Stimulated activated CD4-positive, alpha-beta T cell treated with anti-CD3 and anti-CD28 coated beads, Interleukin-12 subunit alpha, Interleukin-12 subunit beta, amount 100 ng/mL, for 48 hours (primary cell): ENCODE data around the gene L3MBTL2.
"Not testable (repeated sequence)": the region's sequence is repeated elsewhere in the genome, so short reads cannot be mapped to it uniquely, and the experiment has no call there.

ENCODE experiments used
- DNase-seq, 3 donors: peaks; one replicate each; pipeline ENCODE4 v3.0.0-alpha.2; 2020; ENCODE audit warnings: low read depth in 2 of 3, low spot score in 1 of 3

Gene L3MBTL2

DNA sequence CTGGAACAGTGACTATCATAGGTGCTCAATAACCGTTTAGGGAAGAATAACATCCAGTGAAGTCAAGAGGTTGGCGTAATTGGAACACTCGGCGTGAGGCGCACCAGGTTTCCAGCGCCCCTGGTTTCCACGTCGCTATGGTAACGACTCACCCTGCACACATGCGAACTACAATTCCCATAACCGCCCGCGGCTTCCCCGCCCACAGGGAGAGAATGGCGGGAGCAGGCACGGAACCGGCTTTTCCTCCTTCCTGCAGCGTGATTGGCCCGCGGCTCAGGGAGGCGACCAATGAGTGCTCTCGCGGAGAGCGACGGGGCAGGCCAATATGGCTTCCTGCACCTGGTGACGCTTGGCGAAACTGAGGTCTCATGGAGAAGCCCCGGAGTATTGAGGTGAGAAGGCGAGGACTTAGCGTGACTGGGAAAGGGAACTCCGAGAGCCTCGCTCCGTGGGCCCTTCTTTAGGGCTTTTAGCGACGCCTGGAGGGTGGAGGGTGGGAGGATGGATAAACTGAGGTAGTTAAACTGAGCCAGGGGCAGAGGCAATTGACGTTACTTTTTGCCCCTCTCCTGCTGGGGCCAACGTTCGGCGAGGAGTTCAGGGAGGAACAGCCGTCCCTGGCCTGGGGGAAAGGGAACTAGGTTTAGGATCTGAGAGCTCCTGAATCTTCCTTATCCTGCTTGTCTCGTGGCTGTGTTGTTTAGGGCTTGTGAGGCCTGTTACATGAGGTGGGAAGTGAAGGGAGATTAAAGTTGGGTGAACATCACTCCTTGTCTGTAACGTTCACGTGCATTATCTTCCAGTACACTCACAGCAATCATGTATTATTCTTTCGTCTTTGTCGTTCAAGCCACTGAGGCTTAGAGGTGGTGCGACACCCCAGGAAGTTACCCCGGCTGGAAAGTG lies at the start of gene L3MBTL2:
TSS of gene L3MBTL2 (plus strand) at position 321 of the 909 bp plus-strand sequence. CDS start at position 372, 51 bp downstream.
- DNase-seq: peak; percentile 98

DNA sequence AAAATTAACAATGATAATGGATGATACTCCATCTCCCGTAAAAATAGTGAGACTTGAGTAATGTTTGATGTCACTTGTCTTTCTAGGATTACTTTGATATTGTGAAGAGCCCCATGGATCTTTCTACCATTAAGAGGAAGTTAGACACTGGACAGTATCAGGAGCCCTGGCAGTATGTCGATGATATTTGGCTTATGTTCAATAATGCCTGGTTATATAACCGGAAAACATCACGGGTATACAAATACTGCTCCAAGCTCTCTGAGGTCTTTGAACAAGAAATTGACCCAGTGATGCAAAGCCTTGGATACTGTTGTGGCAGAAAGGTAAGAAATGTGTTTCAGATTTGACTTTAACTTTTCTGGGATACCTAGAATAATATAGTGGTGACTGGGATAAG lies 48.0 kb upstream of the L3MBTL2 start:
- no peak for DNase-seq

DNA sequence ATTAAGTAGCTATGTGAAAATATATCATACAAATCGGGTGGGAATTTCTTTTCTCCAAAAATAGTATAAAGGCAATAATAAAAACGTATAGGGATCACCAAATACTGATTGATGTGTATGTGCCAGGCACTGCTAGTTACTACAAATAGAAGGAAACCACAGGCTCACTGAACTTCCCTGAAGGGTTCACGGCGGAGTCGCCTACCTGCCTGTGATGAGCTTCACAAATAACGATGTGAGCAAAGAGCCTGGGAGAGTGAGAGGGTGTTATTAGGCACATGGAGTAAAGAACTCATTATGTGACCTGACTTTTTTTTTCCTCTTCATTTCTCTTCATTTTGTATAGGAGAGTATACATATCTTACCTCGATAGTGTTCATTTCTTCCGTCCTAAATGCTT lies 36.0 kb upstream of the L3MBTL2 start:
- no peak for DNase-seq

DNA sequence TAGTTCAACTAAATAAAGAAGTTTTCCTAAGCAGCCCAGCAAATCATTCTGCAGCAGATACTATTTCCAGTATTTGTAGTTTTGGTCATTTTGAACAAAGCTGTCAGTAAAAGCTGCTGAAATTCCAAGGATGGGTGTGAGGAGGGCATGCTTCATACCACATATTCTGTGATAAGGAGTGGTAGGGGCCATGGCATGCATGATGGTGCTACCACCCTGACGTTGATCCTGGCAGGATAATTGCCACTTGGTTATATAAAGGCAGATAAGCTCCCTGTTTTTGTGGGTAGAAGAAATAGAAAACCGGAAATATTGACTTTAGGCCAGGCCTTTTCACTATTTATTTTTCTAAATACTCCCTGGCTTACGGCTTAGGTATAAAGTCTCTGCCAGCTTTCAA lies 33.1 kb upstream of the L3MBTL2 start:
- no peak for DNase-seq

DNA sequence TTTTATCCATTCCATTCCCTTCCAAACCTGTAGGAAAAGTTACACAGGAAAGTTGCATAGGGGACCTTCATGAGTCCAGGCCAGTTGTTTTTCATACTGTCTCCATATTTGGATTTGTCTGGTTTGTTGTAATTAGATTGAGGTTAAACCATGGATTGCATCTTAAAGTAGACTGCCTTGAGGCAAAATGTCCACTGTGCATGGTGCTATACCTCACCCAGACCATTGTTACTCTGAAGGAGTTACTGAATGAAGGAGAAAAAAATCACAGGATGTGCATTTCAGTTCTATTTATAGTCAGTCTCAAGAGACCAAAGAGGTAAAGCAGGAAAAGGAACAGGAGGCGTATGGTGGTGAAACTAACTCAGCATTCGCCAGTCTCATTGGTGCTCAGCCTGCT lies 29.6 kb upstream of the L3MBTL2 start:
- DNase-seq: no peak

DNA sequence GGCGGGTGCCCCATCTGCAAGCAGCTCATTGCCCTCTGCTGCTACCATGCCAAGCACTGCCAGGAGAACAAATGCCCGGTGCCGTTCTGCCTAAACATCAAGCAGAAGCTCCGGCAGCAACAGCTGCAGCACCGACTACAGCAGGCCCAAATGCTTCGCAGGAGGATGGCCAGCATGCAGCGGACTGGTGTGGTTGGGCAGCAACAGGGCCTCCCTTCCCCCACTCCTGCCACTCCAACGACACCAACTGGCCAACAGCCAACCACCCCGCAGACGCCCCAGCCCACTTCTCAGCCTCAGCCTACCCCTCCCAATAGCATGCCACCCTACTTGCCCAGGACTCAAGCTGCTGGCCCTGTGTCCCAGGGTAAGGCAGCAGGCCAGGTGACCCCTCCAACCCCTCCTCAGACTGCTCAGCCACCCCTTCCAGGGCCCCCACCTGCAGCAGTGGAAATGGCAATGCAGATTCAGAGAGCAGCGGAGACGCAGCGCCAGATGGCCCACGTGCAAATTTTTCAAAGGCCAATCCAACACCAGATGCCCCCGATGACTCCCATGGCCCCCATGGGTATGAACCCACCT lies 28.0 kb upstream of the L3MBTL2 start:
- DNase-seq: no peak

DNA sequence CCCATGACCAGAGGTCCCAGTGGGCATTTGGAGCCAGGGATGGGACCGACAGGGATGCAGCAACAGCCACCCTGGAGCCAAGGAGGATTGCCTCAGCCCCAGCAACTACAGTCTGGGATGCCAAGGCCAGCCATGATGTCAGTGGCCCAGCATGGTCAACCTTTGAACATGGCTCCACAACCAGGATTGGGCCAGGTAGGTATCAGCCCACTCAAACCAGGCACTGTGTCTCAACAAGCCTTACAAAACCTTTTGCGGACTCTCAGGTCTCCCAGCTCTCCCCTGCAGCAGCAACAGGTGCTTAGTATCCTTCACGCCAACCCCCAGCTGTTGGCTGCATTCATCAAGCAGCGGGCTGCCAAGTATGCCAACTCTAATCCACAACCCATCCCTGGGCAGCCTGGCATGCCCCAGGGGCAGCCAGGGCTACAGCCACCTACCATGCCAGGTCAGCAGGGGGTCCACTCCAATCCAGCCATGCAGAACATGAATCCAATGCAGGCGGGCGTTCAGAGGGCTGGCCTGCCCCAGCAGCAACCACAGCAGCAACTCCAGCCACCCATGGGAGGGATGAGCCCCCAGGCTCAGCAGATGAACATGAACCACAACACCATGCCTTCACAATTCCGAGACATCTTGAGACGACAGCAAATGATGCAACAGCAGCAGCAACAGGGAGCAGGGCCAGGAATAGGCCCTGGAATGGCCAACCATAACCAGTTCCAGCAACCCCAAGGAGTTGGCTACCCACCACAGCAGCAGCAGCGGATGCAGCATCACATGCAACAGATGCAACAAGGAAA lies 27.3 kb upstream of the L3MBTL2 start:
- no peak for DNase-seq

DNA sequence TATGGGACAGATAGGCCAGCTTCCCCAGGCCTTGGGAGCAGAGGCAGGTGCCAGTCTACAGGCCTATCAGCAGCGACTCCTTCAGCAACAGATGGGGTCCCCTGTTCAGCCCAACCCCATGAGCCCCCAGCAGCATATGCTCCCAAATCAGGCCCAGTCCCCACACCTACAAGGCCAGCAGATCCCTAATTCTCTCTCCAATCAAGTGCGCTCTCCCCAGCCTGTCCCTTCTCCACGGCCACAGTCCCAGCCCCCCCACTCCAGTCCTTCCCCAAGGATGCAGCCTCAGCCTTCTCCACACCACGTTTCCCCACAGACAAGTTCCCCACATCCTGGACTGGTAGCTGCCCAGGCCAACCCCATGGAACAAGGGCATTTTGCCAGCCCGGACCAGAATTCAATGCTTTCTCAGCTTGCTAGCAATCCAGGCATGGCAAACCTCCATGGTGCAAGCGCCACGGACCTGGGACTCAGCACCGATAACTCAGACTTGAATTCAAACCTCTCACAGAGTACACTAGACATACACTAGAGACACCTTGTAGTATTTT lies 26.6 kb upstream of the L3MBTL2 start:
- DNase-seq: no peak

DNA sequence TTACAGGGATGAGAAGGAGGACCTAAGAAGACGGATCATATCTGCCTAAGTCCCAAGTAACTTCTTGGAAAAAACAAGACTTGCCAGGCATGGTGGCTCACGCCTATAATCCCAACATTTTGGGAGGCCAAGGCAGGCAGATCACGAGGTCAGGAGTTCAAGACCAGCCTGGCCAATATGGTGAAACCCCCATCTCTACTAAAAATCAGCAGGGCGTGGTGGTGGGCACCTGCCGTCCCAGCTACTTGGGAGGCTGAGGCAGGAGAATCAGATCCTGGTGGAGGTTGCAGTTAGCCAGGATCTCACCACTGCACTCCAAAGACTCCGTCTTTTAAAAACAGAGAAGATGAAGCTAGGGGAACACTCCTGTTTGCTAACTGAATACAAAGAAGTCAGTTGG lies 24.8 kb upstream of the L3MBTL2 start:
- DNase-seq: not testable (repeated sequence)

DNA sequence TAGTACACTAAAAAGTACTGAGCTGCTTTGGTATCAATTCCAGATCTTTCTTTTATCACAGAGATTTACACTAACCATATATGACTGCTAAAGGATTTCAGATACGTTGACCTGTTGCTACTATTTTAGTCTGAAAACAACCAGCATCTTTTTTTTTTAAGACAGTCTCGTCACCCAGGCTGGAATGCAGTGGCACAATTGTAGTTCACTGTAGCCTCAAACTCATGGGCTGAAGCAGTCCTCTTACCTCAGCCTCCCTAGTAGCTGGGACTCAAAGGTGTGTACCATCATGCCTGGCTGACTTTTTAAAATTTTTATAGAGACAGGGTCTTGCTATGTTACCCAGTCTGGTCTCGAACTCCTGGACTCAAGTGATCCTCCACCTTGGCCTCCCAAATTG lies 24.2 kb upstream of the L3MBTL2 start:
- no peak for DNase-seq

DNA sequence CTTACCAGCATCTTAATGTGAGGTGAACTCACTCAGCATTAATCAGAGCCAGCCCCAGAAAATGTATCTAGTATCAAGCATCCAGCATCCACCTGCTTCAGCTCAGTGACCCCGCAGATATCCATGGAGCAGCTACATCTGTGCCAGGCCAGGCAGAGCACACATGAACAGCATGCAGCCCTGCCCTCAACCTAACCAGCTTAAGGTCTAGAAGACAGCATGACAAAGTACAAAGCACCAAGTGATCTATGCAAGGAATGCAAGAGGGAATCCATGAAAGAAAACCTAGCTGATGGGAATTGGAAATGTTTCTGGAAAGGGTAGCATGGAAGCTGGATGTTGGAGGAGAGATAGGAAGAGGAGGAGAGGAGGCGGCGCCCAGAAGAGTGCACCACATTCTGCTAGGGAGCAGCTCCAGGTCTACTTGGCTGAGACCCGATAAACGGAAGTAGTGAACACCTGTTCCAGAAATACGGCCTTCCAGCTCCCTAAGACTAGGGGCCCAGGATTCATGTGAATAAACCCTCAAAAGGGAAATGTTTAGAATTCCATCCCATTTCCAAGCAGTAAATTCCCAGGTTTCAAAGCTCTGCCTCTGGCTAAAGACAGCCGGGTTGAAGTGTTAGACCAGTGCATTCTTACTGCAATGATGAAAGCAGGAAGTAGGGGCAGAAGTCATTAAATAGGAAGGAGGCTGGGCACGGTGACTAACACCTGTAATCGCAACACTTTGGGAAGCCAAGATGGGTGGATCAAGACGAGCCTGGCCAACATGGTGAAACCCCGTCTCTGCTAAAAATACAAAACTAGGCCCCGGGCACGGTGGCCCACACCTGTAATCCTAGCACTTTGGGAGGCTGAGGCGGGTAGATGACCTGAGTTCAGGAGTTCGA lies 23.5 kb upstream of the L3MBTL2 start:
- no peak for DNase-seq

DNA sequence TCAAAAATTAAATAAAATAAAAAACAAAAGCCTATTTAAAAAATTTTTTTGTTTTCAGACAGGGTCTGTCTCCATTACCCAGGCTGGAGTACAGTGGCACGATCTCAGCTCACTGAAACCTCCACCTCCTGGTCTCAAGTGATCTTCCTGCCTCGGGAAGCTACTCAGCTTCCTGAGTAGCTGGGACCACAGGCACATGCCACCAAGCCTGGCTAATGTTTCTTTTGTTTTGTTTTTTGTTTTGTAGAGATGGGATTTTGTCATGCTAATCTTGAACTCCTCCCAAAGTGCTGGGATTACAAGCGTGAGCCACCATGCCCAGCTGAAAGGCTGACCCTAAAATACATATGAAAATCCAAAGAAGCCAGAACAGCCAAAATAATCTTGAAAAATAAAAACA lies 20.4 kb upstream of the L3MBTL2 start:
- DNase-seq: no peak

DNA sequence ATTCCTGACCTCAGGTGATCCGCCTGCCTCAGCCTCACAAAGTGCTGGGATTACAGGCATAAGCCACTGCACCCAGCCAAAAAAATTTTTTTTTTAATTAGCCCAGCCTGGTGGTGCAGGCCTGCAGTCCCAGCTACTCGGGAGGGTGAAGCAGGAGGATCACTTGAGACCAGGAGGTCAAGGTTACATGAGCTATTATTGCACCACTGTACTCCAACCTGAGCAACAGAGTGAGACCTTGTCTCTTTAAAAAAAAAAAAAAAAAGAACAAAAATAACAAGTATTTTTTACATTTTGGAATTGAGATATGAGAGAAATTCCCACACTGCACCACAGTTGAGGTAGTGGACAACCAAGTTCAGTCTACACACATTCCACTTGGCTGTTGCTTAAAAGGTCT lies 13.6 kb upstream of the L3MBTL2 start:
- no peak for DNase-seq

DNA sequence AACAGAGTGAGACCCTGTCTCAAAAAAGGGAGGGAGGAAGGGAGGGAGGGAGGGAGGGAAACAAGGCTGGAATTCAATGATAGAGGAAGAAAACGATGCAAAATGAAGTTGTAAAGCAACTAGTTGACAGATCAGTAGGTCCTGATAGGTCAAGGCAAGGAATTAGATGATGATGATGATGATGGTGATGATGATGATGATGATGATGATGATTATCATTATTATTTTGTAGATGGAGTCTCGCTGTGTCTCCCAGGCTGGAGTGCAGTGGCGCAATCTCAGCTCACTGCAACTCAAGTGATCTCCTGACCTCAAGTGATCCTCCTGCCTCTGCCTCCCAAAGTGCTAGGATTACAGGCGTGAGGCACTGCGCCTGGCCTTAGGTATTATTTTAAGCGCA lies 11.3 kb upstream of the L3MBTL2 start:
- DNase-seq: no peak

DNA sequence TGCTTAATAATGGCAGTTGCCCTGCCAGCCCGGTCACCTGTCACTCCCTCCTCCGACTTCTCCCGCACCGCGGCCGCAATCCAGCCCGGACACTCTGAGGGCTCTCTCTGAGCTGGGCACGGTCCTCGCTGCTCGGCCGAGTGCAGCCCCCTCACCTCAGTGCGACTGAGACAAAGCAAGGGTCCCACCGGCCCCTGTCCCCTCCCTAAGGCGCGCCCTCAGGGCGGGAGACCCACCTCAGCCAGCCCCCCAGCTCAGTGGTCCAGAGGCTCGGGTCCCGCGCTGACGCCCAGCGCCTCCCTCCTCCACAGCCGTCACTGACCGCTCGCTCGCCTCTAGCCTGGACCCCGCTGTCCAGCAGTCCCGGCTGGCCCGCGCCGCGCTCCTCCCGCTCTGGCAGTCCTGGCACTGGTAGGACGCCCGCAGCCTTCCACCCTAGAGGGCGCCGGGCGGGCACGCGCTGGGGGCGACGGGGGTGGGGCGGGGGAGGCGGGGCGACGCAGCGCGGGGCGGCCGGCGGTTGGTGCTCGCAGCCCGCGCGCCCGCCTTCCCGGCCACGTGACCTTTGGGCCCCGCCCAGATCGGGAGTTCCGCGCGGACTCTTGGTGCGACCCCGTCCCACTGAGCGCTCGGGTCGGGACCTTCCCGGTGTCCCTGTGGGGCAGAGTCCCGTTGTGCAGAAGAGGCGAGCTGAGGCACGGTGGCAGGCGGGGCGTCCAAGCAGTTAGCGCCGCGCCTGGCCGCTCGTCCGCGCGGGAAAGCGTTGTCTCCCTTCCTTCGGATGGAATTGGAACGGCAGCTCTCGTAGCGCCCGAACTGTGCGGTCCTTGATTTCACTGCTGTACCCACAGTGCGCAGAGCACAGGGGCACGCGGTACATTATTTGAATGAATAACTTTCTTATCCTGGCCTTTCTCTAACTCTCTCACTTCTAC lies 7.8 kb upstream of the L3MBTL2 start:
- DNase-seq: peak; percentile 39 to 82 (median 73)

DNA sequence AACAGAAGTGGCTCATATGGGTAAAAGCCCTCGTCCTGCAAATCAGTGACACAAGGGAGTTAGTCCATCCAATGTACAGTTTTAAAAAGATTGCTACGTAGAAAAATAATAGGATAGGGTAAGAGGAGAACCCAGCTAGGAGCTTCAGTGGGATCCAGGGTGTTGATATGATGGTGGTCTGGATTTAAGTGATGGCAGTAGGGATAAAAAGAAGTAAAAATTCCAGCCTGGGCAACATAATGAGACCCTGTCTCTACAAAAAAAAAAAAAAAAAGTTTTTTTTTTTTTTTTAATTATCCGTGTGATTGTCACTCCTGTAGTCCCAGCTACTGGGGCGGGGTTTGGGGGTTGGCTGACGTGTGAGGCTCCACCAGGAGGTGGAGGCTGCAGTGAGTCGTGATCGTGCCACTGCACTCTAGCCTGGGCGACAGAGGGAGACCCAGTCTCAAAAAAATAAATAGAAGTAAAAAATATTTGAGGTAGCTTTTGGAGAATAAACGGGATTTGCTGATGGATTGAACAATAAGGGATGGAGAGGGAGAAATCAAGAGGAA lies 7.0 kb upstream of the L3MBTL2 start:
- DNase-seq: peak; percentile 13 to 58 (median 42)

DNA sequence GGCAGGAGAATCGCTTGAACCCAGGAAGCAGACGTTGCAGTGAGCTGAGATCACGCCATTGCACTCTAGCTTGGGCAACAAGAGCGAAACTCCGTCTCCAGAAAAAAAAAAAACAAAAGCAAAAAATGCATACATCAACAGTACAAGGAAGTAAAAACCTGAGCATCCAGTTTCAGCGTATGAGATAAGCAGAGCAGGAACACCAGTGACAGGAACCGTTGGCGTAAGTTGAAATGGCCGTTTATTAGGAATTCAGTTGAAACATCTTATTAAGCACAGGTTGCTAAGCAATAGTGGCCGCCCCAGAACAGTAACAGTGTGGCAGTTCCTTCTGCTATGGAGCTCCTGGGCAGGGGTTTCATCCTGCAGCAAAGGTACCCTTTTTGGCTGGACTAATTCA lies 4.0 kb upstream of the L3MBTL2 start:
- DNase-seq: no peak

DNA sequence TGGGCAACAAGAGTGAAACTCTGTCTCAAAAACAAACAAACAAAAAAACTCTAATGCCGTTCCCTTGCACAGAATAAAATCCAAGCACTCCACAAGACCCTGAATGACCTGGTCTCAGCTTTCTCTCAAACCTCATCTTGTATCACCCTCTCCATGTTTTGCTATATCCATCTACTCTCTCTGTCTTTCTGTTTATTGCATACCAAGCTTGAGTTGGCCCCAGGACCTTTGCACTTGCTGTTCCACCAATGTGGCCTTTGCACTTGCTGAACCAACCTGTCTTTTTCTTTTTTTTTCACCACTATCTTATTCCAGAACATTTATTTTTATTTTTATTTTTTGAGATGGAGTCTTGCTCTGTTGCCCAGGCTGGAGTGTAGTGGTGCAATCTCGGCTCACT lies 2.0 kb upstream of the L3MBTL2 start:
- no peak for DNase-seq

DNA sequence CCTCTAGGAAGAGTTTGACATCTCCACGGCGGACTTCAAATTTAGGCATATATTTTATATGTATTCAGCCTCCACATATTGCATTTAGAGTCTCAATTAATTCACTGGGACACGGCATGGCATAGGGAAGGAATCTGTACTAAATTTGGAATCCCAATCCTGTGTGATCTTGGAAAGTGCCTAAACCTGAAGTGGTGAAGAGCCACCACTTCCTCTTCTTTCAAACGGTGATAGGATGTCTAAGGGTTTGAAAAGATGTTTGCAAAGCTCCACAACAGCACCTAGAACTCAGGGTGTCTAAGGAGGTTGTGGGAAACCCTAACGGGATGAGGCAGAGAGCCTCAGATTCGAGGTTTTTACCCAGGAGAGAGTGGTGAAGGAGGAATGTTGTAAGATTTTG lies 1.0 kb upstream of the L3MBTL2 start:
- DNase-seq: no peak
